Heart left ventricle (tissue), 16 donors: ENCODE measurements around the gene AKT1. TPM values are rescaled to one million over a fixed set of nuclear protein-coding genes. Genes with fewer than 3 reads are reported as not detected.

Source experiments
- ATAC-seq, 4 donors: fragments of 200-7000 bp; cut with Tn5 transposase; one replicate each; pipeline ENCODE4 v1.9.1; 2020 to 2022; ENCODE audit warnings: moderate library complexity in 4 of 4, mild to moderate bottlenecking in 3 of 4, moderate number of reproducible peaks in 1 of 4
- DNase-seq, 5 donors: peaks; one replicate each; pipeline ENCODE4 v3.0.0-alpha.2; 2020
- H3K27ac ChIP-seq, 12 donors: fragments of 200-600 bp; sonication (generic) in 4 of 12; one replicate each; pipeline versions ENCODE4 v1.5.0 to v1.8.0; 2016 to 2022; ENCODE audit warnings: mild to moderate bottlenecking in 2 of 12
- H3K27me3 ChIP-seq, 9 donors: fragments of 200-600 bp; sonication (generic) in 2 of 9; one replicate each; pipeline versions ENCODE4 v1.5.1 to v1.8.0; 2016 to 2022; ENCODE audit warnings: mild to moderate bottlenecking in 3 of 9
- H3K36me3 ChIP-seq, 9 donors: fragments of 200-600 bp; sonication (generic) in 2 of 9; one replicate each; pipeline versions ENCODE4 v1.5.0 to v1.8.0; 2018 to 2022; ENCODE audit warnings: mild to moderate bottlenecking in 2 of 9
- H3K4me1 ChIP-seq, 12 donors: fragments of 200-600 bp; sonication (generic) in 4 of 12; one replicate each; pipeline versions ENCODE4 v1.5.0 to v1.8.0; 2016 to 2022; ENCODE audit warnings: mild to moderate bottlenecking in 3 of 12
- H3K4me3 ChIP-seq, 12 donors: fragments of 200-600 bp; sonication (generic) in 4 of 12; one replicate each; pipeline versions ENCODE4 v1.5.0 to v1.8.0; 2017 to 2022; ENCODE audit warnings: mild to moderate bottlenecking in 9 of 12, moderate library complexity in 4 of 12
- H3K9me3 ChIP-seq, 12 donors: fragments of 200-600 bp; sonication (generic) in 4 of 12; one replicate each; pipeline versions ENCODE4 v1.5.0 to v1.8.0; 2016 to 2022; ENCODE audit warnings: mild to moderate bottlenecking in 1 of 12
- POLR2A ChIP-seq, 2 donors: fragments of 450-650 bp; IDR thresholded peaks; one replicate each; pipeline ENCODE4 v1.6.1; 2017; ENCODE audit warnings: antibody characterized with exemption in 2 of 2, mild to moderate bottlenecking in 2 of 2, moderate library complexity in 2 of 2
- WGBS, 4 donors: extraction: QIAGEN DNeasy Blood & Tissue Kit in 2 of 4; methylation state at CpG; one replicate each; pipeline versions ENCODE4 v1.1.5 to v1.1.7; 2013 to 2018; 5-methylcytosine and 5-hydroxymethylcytosine counted together
- intact Hi-C, 10 donors: fragments of 100-400 bp; cut with DNase I; formaldehyde crosslinking; loops; one replicate each; pipeline versions ENCODE4 v1.11.1 to v1.14.2; 2022
- polyA plus RNA-seq, 2 donors: library from polyadenylated mRNA; stranded (reverse); fragments of 200-250 nt; gene quantifications; one replicate each; pipeline ENCODE4 v1.2.3, GENCODE V29; 2013
- total RNA-seq, 9 donors: library from RNA; depleted of rRNA in 2 of 9; stranded (reverse); fragments of >200 nt in 2 of 9; fragmentation: NEBNext Ultra II Directional in 3 of 9; extraction: Animal tissue kit (Norgen Biotek cat#: 25700) in 3 of 9; gene quantifications; one replicate each; pipeline versions ENCODE4 v1.1.0 to v1.2.4, GENCODE V29; 2016 to 2023
- TF ChIP-seq, protein P1 (sequence below), 12 donors: fragments of 200-600 bp; sonication (generic) in 4 of 12; IDR thresholded peaks; one replicate each; pipeline versions ENCODE4 v1.5.0 to v1.8.0; 2018 to 2022; ENCODE audit warnings: antibody characterized with exemption in 12 of 12, mild to moderate bottlenecking in 5 of 12
- donor health status: ischemic (EF 13 %, LVEDD 7.1; RV severe dilation, severe dysfunction).
- donor health status: healthy with polysubstance abuse.
- donor health status: DM: no; HTN: yes; CAD: no.
- donor health status: DM: no; HTN: no; CAD: no.
- donor health status: ischemic (EF 25% LVEDD 6.9; RV normal size, moderate dysfunction).
- donor health status: ischemic (EF 25% LVEDD 5.7; RV mildly dilated, moderate dysfunction).
- donor health status: healthy.
- donor health status: DM: yes; HTN: yes; CAD: no.
- donor health status: ischemic (EF 35%, LVEDD 5.7; RV mildly dilated, moderate dysfunction).
- donor health status: nonischemic (EF 11% LVEDD 7.7; RV severe dilation, severe dysfunction).
- donor health status: DM: yes; HTN: yes; CAD: no.
- donor health status: PGD.
- donor health status: ischemic (EF 29% LVEDD 5.4; RV normal size, mild dysfunction).
- donor health status: nonischemic (EF 23%, LVEDD 6.1; RV moderate dilation, normal function).

The AKT1 gene
- total and polyA plus RNA-seq, 11 donors, result 108 to 173 (median 135) TPM

DNA sequence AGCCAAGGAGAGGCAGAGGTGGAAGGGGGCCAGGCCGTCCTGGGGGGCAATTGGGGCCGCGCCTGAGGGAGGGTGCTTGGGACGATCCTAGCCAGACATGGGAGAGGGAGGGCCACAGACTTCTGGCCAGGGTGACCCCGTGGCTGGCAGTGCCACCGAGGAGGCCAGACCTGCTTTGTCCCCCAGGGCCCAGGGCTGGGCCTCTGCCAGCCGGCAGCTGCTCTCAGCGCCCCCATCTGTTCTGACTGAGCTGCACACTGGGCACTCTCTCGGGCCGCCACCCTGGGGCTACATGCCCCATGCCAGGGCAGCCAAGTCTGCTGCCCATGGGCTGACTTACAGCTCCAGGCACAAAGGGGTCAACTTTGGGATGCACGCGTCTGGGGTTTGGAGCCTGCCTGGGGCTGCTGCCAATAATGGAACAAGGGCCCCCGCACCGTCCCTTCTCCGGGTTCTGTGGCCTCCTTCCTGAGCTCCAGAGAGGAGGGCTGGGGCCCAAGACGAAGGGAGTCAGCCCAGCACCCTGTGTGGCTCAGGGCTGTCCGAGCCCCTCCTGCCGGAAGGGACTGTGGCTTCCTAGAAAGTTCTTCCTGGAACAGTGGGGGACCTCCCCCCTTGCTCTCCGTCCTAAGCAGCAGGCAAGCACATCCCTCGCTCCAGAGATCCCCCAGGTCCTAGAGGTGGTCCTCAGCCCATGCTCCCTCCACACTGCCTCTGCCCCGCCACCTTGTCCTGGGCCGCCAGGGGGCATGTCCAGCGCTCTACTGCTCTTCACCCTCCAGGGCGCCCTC lies 70.4 kb downstream of the AKT1 start:
- Histone ChIP-seq H3K27me3 (no peaks in the 10 kb centered on the region), H3K36me3 (peaks cover 0 to 7% (median 0%) of the 10 kb centered on the region in 9 donors), H3K4me3 (peak overlapping the region; percentile 63 to 96 (median 78)), H3K9me3 (no peaks in the 10 kb centered on the region), H3K27ac (peak overlapping the region; percentile 77 to 98 (median 90)), H3K4me1 (peaks cover 3 to 76% (median 42%) of the 10 kb centered on the region in 12 donors)
- DNase-seq, result peak; percentile 65 to 86 (median 82)
- intact Hi-C loops, result loop anchor here in 2 of 10 donors (10.0 kb wide), 1 partner anchor 140 kb away; no protein-coding TSS in a partner anchor
- 17 to 29% (median 19%) methylated on average over 11 to 24 of the region's 24 CpGs for WGBS, 4 donors
- ATAC-seq, result peak; percentile 45 to 65 (median 52)
- TF ChIP-seq, protein P1, sequence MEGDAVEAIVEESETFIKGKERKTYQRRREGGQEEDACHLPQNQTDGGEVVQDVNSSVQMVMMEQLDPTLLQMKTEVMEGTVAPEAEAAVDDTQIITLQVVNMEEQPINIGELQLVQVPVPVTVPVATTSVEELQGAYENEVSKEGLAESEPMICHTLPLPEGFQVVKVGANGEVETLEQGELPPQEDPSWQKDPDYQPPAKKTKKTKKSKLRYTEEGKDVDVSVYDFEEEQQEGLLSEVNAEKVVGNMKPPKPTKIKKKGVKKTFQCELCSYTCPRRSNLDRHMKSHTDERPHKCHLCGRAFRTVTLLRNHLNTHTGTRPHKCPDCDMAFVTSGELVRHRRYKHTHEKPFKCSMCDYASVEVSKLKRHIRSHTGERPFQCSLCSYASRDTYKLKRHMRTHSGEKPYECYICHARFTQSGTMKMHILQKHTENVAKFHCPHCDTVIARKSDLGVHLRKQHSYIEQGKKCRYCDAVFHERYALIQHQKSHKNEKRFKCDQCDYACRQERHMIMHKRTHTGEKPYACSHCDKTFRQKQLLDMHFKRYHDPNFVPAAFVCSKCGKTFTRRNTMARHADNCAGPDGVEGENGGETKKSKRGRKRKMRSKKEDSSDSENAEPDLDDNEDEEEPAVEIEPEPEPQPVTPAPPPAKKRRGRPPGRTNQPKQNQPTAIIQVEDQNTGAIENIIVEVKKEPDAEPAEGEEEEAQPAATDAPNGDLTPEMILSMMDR (IDR thresholded peaks at IDR 0.05), result peak in 7 of 12 donors; percentile 8 to 53 (median 32)
- no peak for TF ChIP-seq POLR2A (IDR thresholded peaks at IDR 0.05)

DNA sequence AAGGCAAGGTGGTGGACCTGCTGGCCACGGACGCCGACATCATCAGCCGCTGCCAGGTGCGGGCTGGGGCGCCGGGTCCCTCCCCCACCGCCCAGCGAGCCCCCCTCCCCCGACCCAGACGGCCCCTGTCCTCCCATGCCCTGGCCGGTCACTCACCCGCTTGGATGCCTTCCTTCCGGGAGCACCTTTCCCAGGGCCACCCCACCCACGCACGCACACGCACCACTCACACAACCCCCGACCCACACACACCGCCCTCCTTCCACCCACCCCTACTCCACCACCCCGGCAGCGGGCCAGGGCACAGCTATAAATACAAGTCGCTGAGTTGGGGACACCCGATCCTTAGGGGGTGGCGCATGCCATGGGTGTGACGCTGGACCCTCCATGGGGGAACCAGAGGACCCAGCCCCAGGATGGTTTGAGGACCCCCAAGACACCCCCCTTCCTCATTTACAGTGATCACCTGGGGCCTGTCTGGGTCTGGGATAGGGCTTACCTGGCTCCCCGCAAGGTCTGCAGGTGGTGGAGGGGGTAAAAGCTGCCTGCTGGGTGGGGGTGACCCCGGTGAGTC lies 71.1 kb downstream of the AKT1 start:
- Histone ChIP-seq H3K27me3 (no peaks in the 10 kb centered on the region), H3K9me3 (no peaks in the 10 kb centered on the region), H3K27ac (peak overlapping the region; percentile 77 to 98 (median 90)), H3K36me3 (peaks cover 0 to 13% (median 4%) of the 10 kb centered on the region in 9 donors), H3K4me1 (peaks cover 3 to 74% (median 42%) of the 10 kb centered on the region in 12 donors), H3K4me3 (peak overlapping the region; percentile 63 to 96 (median 78))
- DNase-seq (peak in 4 of 5 donors; percentile 76 to 90 (median 83)), ATAC-seq (peak; percentile 30 to 57 (median 44))
- WGBS, 4 donors, result 2 to 3% (median 3%) methylated on average over 14 to 27 of the region's 27 CpGs
- TF ChIP-seq POLR2A (IDR thresholded peaks at IDR 0.05), result no peak
- TF ChIP-seq, protein P1 (IDR thresholded peaks at IDR 0.05), result no peak
- intact Hi-C loops, result loop anchor here in 2 of 10 donors (10.0 kb wide), 1 partner anchor 140 kb away; no protein-coding TSS in a partner anchor

DNA sequence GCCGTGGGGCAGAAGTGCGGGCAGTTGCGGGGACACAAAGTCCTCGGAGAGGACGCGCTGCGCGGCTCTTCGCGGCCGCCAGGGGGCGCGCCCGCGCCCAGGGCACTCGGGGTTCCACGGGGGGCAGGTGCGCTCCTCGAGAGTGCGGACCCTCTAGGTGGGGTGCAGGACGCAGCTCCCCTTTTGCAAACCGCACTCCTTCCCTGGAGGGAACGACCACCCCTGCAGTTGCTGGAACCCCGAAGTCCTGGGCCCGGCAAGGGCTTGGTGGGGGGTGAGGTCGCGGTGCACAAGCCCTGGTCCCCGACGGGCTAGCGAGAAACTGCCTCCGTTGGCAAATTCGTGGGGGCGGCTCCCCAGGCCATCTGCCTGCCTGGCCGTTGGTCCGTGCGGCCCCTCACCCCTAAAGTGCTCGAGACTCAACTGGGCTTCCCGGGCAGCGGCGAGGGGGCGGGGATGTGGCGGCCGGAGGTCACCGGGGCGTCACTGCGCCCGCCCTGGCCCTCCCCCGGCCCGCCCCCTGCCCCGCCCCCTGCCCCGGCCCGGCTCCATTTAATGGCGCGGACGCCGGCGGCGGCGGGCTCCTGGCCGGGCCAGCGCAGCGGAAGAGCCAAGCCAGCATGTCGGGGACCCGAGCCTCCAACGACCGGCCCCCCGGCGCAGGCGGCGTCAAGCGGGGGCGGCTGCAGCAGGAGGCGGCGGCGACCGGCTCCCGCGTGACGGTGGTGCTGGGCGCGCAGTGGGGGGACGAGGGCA lies 71.7 kb downstream of the AKT1 start, which contains the start of gene ADSS1:
Gene ADSS1, plus strand, starts transcription at position 579 of the 756 bp plus-strand sequence. Its CDS starts 42 bp downstream, at position 621.
- Histone ChIP-seq H3K4me1 (peaks cover 3 to 80% (median 42%) of the 10 kb centered on the region in 12 donors), H3K36me3 (peaks cover 0 to 19% (median 10%) of the 10 kb centered on the region in 9 donors), H3K27ac (peak within 1 kb of the TSS; percentile 77 to 98 (median 90)), H3K9me3 (no peaks in the 10 kb centered on the region), H3K27me3 (no peaks in the 10 kb centered on the region), H3K4me3 (peak within 1 kb of the TSS; percentile 63 to 96 (median 78))
- TF ChIP-seq, protein P1 (IDR thresholded peaks at IDR 0.05), result peak; percentile 82 to 97 (median 92)
- peak in 1 of 2 donors; percentile 58 for TF ChIP-seq POLR2A (IDR thresholded peaks at IDR 0.05)
- DNase-seq, result peak; percentile 82 to 89 (median 83)
- intact Hi-C loops, result loop anchor here in 2 of 10 donors (10.0 kb wide), 1 partner anchor 139 kb away; no protein-coding TSS in a partner anchor
- ATAC-seq, result peak in 3 of 4 donors; percentile 34 to 59 (median 57)
- 0 to 2% (median 2%) methylated on average over 23 to 82 of the region's 82 CpGs for WGBS, 4 donors
